ENCODE results near the gene ZNF143. TPM values are rescaled to one million over a fixed set of nuclear protein-coding genes. Genes with fewer than 3 reads are reported as not detected.
A peak's percentile ranks its signal among the peaks of the same experiment; 100 is the strongest.

ZNF143 gene
- total RNA-seq, 4 donors from 2014 or later, result 33.3 to 42.6 (median 36.9) TPM

- peaks cover 3 to 59% of the 10 kb centered on the region in 2 donors for H3K36me3 ChIP-seq
- intact Hi-C loops (cut with DNase I; ENCODE audit: low total_unique reads), result no loop called here
- H3K27me3 ChIP-seq, result no peaks in the 10 kb centered on the region
- no peaks in the 10 kb centered on the region for H3K4me1 ChIP-seq
- no peak overlapping the region for H3K27ac ChIP-seq
- DNase-seq, result no peak
- ATAC-seq, result no peak
- in situ Hi-C loops (cut with MboI; ENCODE audit: low sequenced_read_pairs in 4 of 4), result no loop called here
- TF ChIP-seq CTCF (IDR thresholded peaks at IDR 0.05 in 4 of 5, conservative IDR thresholded peaks at IDR 0.05 in 1 of 5) (no peak), POLR2A (IDR thresholded peaks at IDR 0.05) (no peak)
- H3K9me3 ChIP-seq, result no peaks in the 10 kb centered on the region
- no peak overlapping the region for H3K4me3 ChIP-seq
These were observed 12.6 kb downstream of the ZNF143 start for GRCh38 chr11:9473408-9473807.

GRCh38 chr11:9479899-9480298 lies 19.1 kb downstream of the ZNF143 start:
- no peak overlapping the region for H3K27ac ChIP-seq
- ATAC-seq (no peak), DNase-seq (no peak)
- H3K4me1 ChIP-seq, result no peaks in the 10 kb centered on the region
- in situ Hi-C loops (cut with MboI; ENCODE audit: low sequenced_read_pairs in 4 of 4), result loop anchor here in 2 of 4 donors (25.0 kb wide), 1 partner anchor 468 kb away; the partner anchor contains the start of gene NRIP3 (in 2 of the 2)
- H3K4me3 ChIP-seq, result no peak overlapping the region
- intact Hi-C loops (cut with DNase I; ENCODE audit: low total_unique reads), result no loop called here
- H3K36me3 ChIP-seq, result peaks cover 4 to 61% of the 10 kb centered on the region in 2 donors
- no peak for TF ChIP-seq POLR2A (IDR thresholded peaks at IDR 0.05)
- no peak for TF ChIP-seq CTCF (IDR thresholded peaks at IDR 0.05 in 4 of 5, conservative IDR thresholded peaks at IDR 0.05 in 1 of 5)
- no peaks in the 10 kb centered on the region for H3K9me3 ChIP-seq
- no peaks in the 10 kb centered on the region for H3K27me3 ChIP-seq

GRCh38 chr11:9489080-9489765 lies 28.4 kb downstream of the ZNF143 start:
- Histone ChIP-seq H3K4me3 (no peak overlapping the region), H3K36me3 (peaks cover 0 to 38% of the 10 kb centered on the region in 2 donors), H3K27me3 (no peaks in the 10 kb centered on the region), H3K4me1 (peaks cover 11 to 23% of the 10 kb centered on the region in 2 donors), H3K9me3 (no peaks in the 10 kb centered on the region), H3K27ac (peak overlapping the region in 3 of 4 donors; percentile 37 to 46 (median 38))
- intact Hi-C loops (cut with DNase I; ENCODE audit: low total_unique reads), result no loop called here
- TF ChIP-seq POLR2A (IDR thresholded peaks at IDR 0.05) (no peak), CTCF (IDR thresholded peaks at IDR 0.05 in 4 of 5, conservative IDR thresholded peaks at IDR 0.05 in 1 of 5) (no peak)
- in situ Hi-C loops (cut with MboI; ENCODE audit: low sequenced_read_pairs in 4 of 4), result loop anchor here in 2 of 4 donors (25.0 kb wide), 1 partner anchor 477 kb away; the partner anchor contains the start of gene NRIP3 (in 2 of the 2)
- ATAC-seq (no peak), DNase-seq (no peak)

GRCh38 chr11:9490376-9490775 lies 29.6 kb downstream of the ZNF143 start:
- Histone ChIP-seq H3K4me1 (peaks cover 11 to 23% of the 10 kb centered on the region in 2 donors), H3K27ac (peak overlapping the region in 2 of 4 donors; percentile 35 to 37), H3K4me3 (no peak overlapping the region), H3K9me3 (no peaks in the 10 kb centered on the region), H3K27me3 (no peaks in the 10 kb centered on the region), H3K36me3 (peaks cover 0 to 38% of the 10 kb centered on the region in 2 donors)
- intact Hi-C loops (cut with DNase I; ENCODE audit: low total_unique reads) (no loop called here), in situ Hi-C loops (cut with MboI; ENCODE audit: low sequenced_read_pairs in 4 of 4) (loop anchor here in 2 of 4 donors (25.0 kb wide), 1 partner anchor 478 kb away; the partner anchor contains the start of gene NRIP3 (in 2 of the 2))
- DNase-seq, result no peak
- TF ChIP-seq CTCF (IDR thresholded peaks at IDR 0.05 in 4 of 5, conservative IDR thresholded peaks at IDR 0.05 in 1 of 5), result no peak
- no peak for TF ChIP-seq POLR2A (IDR thresholded peaks at IDR 0.05)
- peak; percentile 60 to 69 for ATAC-seq

Data from gastrocnemius medialis (tissue), 4 donors.